ENCODE data around the gene CREB3L1.

Gene CREB3L1

DNA sequence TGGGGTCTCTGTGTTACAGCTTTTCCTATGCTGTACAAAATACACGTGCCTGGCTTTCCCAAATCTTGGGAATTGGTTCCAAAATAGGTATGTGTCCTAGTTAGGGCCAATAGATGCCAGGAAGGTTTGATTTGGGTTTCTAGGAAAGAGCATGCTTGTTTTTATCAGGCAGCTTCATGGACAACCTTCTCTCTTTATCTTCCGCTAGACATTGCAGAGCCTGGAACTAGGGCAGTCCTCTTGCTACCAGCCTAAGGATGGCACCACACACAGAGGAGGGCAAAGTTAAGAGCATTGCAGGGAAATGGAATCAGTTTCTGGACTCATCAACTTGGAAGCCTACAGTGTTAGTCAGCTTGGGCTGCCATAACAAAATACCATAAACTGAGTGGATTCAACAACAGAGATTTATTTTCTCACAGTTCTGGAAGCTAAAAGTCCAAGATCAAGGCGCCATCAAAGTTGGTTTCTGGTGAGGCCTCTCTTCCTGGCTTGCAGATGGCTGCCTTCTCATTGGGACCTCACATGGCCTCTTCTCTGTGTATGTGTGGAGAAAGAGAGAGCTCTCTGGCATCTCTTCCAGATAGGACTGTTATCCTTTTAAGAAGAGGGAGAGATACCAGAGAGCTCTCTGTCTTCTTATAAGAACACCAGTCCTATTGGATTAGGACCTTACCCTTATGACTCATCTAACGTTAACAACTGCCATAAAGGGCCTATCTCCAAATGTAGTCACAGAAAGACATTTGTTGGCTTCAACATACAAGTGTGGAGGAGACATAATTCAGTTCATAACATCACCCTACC is 27.3 kb upstream of the CREB3L1 start (continued):
- TF ChIP-seq, protein P1, sequence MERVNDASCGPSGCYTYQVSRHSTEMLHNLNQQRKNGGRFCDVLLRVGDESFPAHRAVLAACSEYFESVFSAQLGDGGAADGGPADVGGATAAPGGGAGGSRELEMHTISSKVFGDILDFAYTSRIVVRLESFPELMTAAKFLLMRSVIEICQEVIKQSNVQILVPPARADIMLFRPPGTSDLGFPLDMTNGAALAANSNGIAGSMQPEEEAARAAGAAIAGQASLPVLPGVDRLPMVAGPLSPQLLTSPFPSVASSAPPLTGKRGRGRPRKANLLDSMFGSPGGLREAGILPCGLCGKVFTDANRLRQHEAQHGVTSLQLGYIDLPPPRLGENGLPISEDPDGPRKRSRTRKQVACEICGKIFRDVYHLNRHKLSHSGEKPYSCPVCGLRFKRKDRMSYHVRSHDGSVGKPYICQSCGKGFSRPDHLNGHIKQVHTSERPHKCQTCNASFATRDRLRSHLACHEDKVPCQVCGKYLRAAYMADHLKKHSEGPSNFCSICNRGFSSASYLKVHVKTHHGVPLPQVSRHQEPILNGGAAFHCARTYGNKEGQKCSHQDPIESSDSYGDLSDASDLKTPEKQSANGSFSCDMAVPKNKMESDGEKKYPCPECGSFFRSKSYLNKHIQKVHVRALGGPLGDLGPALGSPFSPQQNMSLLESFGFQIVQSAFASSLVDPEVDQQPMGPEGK (CRISPR knock-in tag; IDR thresholded peaks at IDR 0.05; ENCODE audit: borderline replicate concordance): no peak
- TF ChIP-seq ZC3H10 (CRISPR knock-in tag; IDR thresholded peaks at IDR 0.05) (no peak), ZFP30 (CRISPR knock-in tag; IDR thresholded peaks at IDR 0.05) (no peak)

DNA sequence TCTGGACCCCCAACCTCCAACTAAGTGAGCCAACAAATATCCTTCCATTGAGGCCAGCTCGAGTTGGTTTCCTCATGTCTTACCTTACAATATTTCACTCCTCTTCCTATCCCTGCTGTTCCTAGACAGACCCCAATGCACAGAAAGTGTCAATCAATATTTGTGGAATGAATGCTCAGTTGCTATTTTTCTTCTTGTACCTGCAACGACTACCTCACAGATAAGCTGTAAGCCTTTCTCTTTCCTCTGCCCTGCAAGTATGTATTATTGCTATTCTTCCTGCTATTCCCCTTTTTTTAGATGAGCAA is 26.8 kb upstream of the CREB3L1 start:
- TF ChIP-seq ZNF8 (CRISPR knock-in tag; IDR thresholded peaks at IDR 0.05) (no peak), TCF4 (CRISPR knock-in tag; IDR thresholded peaks at IDR 0.05; ENCODE audit: borderline replicate concordance) (no peak), TOX (CRISPR knock-in tag; IDR thresholded peaks at IDR 0.05; ENCODE audit: borderline replicate concordance) (no peak), ZFP3 (CRISPR knock-in tag; IDR thresholded peaks at IDR 0.05) (no peak), SNAI2 (CRISPR knock-in tag; IDR thresholded peaks at IDR 0.05) (no peak)
- TF ChIP-seq, protein P2, sequence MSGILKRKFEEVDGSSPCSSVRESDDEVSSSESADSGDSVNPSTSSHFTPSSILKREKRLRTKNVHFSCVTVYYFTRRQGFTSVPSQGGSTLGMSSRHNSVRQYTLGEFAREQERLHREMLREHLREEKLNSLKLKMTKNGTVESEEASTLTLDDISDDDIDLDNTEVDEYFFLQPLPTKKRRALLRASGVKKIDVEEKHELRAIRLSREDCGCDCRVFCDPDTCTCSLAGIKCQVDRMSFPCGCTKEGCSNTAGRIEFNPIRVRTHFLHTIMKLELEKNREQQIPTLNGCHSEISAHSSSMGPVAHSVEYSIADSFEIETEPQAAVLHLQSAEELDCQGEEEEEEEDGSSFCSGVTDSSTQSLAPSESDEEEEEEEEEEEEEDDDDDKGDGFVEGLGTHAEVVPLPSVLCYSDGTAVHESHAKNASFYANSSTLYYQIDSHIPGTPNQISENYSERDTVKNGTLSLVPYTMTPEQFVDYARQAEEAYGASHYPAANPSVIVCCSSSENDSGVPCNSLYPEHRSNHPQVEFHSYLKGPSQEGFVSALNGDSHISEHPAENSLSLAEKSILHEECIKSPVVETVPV (CRISPR knock-in tag; IDR thresholded peaks at IDR 0.05): no peak
- no peak for ATAC-seq

DNA sequence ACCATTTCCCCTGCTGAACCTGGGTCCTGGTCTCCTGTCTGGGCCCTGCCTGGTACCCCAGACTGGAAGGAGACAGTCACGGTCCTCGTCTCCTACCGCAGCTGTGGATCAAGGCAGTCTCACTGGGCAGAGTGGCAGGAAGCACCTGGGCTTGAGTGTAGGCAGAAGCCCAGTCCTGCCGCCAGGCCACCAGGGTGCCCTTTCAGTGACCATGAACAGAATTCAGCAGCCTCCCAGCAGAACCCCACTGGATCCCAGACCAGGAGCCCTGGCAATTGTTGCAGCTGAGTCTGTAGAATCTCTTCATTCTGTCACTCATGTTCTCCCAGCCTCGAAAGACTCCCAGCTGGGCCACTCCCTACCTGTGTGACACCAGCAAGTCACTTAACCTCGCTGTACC is 25.5 kb upstream of the CREB3L1 start:
- TF ChIP-seq, protein P1 (CRISPR knock-in tag; IDR thresholded peaks at IDR 0.05; ENCODE audit: borderline replicate concordance): no peak
- TF ChIP-seq OSR1 (CRISPR knock-in tag; IDR thresholded peaks at IDR 0.05) (no peak), ZNF70 (CRISPR knock-in tag; IDR thresholded peaks at IDR 0.05) (no peak), ARNTL (CRISPR knock-in tag; IDR thresholded peaks at IDR 0.05; ENCODE audit: borderline replicate concordance, low read depth) (no peak), RARB (CRISPR knock-in tag; IDR thresholded peaks at IDR 0.05) (no peak), GLIS3 (CRISPR knock-in tag; IDR thresholded peaks at IDR 0.05) (no peak), ZNF565 (CRISPR knock-in tag; conservative IDR thresholded peaks at IDR 0.05; ENCODE audit: low read depth) (no peak), TCF4 (CRISPR knock-in tag; IDR thresholded peaks at IDR 0.05; ENCODE audit: borderline replicate concordance) (no peak), BACH2 (CRISPR knock-in tag; IDR thresholded peaks at IDR 0.05; ENCODE audit: borderline replicate concordance) (no peak), ZFP3 (CRISPR knock-in tag; IDR thresholded peaks at IDR 0.05) (no peak), TOX (CRISPR knock-in tag; IDR thresholded peaks at IDR 0.05; ENCODE audit: borderline replicate concordance) (no peak), ESRRG (CRISPR knock-in tag; IDR thresholded peaks at IDR 0.05) (no peak), CSDC2 (CRISPR knock-in tag; IDR thresholded peaks at IDR 0.05) (no peak), ZNF8 (CRISPR knock-in tag; IDR thresholded peaks at IDR 0.05) (no peak), ZFP30 (CRISPR knock-in tag; IDR thresholded peaks at IDR 0.05) (no peak)
- TF ChIP-seq, protein P3, sequence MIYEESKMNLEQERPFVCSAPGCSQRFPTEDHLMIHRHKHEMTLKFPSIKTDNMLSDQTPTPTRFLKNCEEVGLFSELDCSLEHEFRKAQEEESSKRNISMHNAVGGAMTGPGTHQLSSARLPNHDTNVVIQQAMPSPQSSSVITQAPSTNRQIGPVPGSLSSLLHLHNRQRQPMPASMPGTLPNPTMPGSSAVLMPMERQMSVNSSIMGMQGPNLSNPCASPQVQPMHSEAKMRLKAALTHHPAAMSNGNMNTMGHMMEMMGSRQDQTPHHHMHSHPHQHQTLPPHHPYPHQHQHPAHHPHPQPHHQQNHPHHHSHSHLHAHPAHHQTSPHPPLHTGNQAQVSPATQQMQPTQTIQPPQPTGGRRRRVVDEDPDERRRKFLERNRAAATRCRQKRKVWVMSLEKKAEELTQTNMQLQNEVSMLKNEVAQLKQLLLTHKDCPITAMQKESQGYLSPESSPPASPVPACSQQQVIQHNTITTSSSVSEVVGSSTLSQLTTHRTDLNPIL (CRISPR knock-in tag; IDR thresholded peaks at IDR 0.05; ENCODE audit: low read depth): no peak
- TF ChIP-seq, protein P4, sequence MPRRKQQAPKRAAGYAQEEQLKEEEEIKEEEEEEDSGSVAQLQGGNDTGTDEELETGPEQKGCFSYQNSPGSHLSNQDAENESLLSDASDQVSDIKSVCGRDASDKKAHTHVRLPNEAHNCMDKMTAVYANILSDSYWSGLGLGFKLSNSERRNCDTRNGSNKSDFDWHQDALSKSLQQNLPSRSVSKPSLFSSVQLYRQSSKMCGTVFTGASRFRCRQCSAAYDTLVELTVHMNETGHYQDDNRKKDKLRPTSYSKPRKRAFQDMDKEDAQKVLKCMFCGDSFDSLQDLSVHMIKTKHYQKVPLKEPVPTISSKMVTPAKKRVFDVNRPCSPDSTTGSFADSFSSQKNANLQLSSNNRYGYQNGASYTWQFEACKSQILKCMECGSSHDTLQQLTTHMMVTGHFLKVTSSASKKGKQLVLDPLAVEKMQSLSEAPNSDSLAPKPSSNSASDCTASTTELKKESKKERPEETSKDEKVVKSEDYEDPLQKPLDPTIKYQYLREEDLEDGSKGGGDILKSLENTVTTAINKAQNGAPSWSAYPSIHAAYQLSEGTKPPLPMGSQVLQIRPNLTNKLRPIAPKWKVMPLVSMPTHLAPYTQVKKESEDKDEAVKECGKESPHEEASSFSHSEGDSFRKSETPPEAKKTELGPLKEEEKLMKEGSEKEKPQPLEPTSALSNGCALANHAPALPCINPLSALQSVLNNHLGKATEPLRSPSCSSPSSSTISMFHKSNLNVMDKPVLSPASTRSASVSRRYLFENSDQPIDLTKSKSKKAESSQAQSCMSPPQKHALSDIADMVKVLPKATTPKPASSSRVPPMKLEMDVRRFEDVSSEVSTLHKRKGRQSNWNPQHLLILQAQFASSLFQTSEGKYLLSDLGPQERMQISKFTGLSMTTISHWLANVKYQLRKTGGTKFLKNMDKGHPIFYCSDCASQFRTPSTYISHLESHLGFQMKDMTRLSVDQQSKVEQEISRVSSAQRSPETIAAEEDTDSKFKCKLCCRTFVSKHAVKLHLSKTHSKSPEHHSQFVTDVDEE (CRISPR knock-in tag; IDR thresholded peaks at IDR 0.05): no peak
- TF ChIP-seq, protein P2 (CRISPR knock-in tag; IDR thresholded peaks at IDR 0.05): no peak
- TF ChIP-seq, protein P5, sequence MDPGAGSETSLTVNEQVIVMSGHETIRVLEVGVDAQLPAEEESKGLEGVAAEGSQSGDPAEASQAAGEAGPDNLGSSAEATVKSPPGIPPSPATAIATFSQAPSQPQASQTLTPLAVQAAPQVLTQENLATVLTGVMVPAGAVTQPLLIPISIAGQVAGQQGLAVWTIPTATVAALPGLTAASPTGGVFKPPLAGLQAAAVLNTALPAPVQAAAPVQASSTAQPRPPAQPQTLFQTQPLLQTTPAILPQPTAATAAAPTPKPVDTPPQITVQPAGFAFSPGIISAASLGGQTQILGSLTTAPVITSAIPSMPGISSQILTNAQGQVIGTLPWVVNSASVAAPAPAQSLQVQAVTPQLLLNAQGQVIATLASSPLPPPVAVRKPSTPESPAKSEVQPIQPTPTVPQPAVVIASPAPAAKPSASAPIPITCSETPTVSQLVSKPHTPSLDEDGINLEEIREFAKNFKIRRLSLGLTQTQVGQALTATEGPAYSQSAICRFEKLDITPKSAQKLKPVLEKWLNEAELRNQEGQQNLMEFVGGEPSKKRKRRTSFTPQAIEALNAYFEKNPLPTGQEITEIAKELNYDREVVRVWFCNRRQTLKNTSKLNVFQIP (CRISPR knock-in tag; IDR thresholded peaks at IDR 0.05; ENCODE audit: borderline replicate concordance, low read depth): no peak
- no peak for ATAC-seq

All from SK-N-SH treated with all-trans-retinoic acid at 6 μM for 48 hours (cell line).